SK-N-SH (cell line): ENCODE data around the gene SPOCK1. TPM values are rescaled to one million over a fixed set of nuclear protein-coding genes. Genes with fewer than 3 reads are reported as not detected.

Experiments
- CTCF ChIA-PET: fragments of 300-600, 350-600 bp; formaldehyde crosslinking; extraction: SDS; loops from one replicate; lab custom pipeline; 2021; lab: Yijun Ruan, JAX
- POLR2A ChIA-PET: fragments of 350-600 bp; sonication (Branson Sonifier 250); formaldehyde crosslinking; extraction: SDS; loops from one replicate; lab custom pipeline; 2020; ENCODE audit warnings: antibody characterized with exemption, inconsistent platforms; lab: Yijun Ruan, JAX
- DNase-seq: peaks from one replicate; pipeline ENCODE4 v3.0.0; 2012
- H2AFZ ChIP-seq: fragments of 200-600 bp; sonication (generic); 2 replicates; pipeline ENCODE4 v1.8.1; 2016; ENCODE audit warnings: antibody characterized with exemption, mild to moderate bottlenecking, low read depth
- H3F3A ChIP-seq: fragments of 200-600 bp; sonication (generic); replicated peaks from 2 replicates; pipeline ENCODE3; 2016; ENCODE audit warnings: antibody characterized with exemption, mild to moderate bottlenecking; ENCODE audit not compliant: insufficient read depth
- H3K27ac ChIP-seq, 2 experiments: fragments of 200-500 bp in 1 of 2; fragments of 200-600 bp in 1 of 2; sonication (Bioruptor generic) in 1 of 2; sonication (generic), shearing (Covaris generic) in 1 of 2; 2 replicates each; pipeline versions ENCODE4 v1.5.1 to v1.6.1; 2014 to 2016; ENCODE audit warnings: low read depth in 2 of 2, inconsistent platforms in 1 of 2, low read length in 1 of 2, mild to moderate bottlenecking in 1 of 2, mixed read lengths in 1 of 2
- H3K27me3 ChIP-seq: fragments of 200-600 bp; sonication (generic), shearing (Covaris generic); 2 replicates; pipeline ENCODE4 v1.6.1; 2016; ENCODE audit warnings: mixed run types; ENCODE audit not compliant: insufficient read depth
- H3K36me3 ChIP-seq, 2 experiments: fragments of 200-500 bp in 1 of 2; fragments of 200-600 bp in 1 of 2; sonication (Bioruptor generic) in 1 of 2; sonication (generic) in 1 of 2; replicated peaks in 1 of 2; 2 replicates each; pipeline versions ENCODE3 to v1.5.1; 2014 to 2016; ENCODE audit warnings: low read length in 1 of 2, mild to moderate bottlenecking in 1 of 2; ENCODE audit not compliant: insufficient read depth in 2 of 2, control insufficient read depth in 1 of 2
- H3K4me1 ChIP-seq, 2 experiments: fragments of 200-500 bp in 1 of 2; fragments of 200-600 bp in 1 of 2; sonication (Bioruptor generic) in 1 of 2; sonication (generic), shearing (Covaris generic) in 1 of 2; 2 replicates each; pipeline versions ENCODE4 v1.5.1 to v1.6.1; 2014 to 2016; ENCODE audit warnings: low read depth in 1 of 2, low read length in 1 of 2, mixed run types in 1 of 2; ENCODE audit not compliant: insufficient read depth in 2 of 2, control insufficient read depth in 1 of 2
- H3K4me2 ChIP-seq: fragments of 200-600 bp; sonication (generic), shearing (Covaris generic); 2 replicates; pipeline ENCODE4 v1.6.1; 2017; ENCODE audit warnings: mixed run types
- H3K4me3 ChIP-seq, 2 experiments: fragments of 200-500 bp in 1 of 2; fragments of 200-600 bp in 1 of 2; sonication (Bioruptor generic) in 1 of 2; sonication (generic), shearing (Covaris generic) in 1 of 2; 2 replicates each; pipeline versions ENCODE4 v1.5.1 to v1.8.1; 2014 to 2016; ENCODE audit warnings: low read depth in 2 of 2, inconsistent platforms in 1 of 2, low read length in 1 of 2, mild to moderate bottlenecking in 1 of 2, mixed read lengths in 1 of 2, moderate library complexity in 1 of 2
- H3K79me2 ChIP-seq: fragments of 200-600 bp; sonication (generic); 2 replicates; pipeline ENCODE4 v1.8.1; 2017; ENCODE audit warnings: mild to moderate bottlenecking; ENCODE audit not compliant: insufficient read depth
- H3K9ac ChIP-seq: fragments of 200-600 bp; sonication (generic); 2 replicates; pipeline ENCODE4 v1.6.1; 2017; ENCODE audit warnings: mixed run types
- H3K9me2 ChIP-seq: fragments of 200-600 bp; sonication (generic); 2 replicates; pipeline ENCODE4 v1.6.1; 2017; ENCODE audit warnings: mixed run types
- H3K9me3 ChIP-seq: fragments of 200-600 bp; sonication (generic); 2 replicates; pipeline ENCODE4 v1.6.1; 2017; ENCODE audit warnings: mixed run types, mild to moderate bottlenecking, moderate library complexity
- H4K20me1 ChIP-seq: fragments of 200-600 bp; sonication (generic); 2 replicates; pipeline ENCODE4 v1.6.1; 2017; ENCODE audit warnings: mild to moderate bottlenecking, mixed run types; ENCODE audit not compliant: insufficient read depth
- EP300 ChIP-seq, 2 experiments: IDR thresholded peaks; 2 replicates each; pipeline versions ENCODE4 v1.4.0 to v1.6.1; 2012; ENCODE audit warnings: borderline replicate concordance in 1 of 2, low read depth in 1 of 2, low read length in 1 of 2
- EZH2phosphoT487 ChIP-seq: fragments of 200-600 bp; sonication (generic); IDR thresholded peaks from 2 replicates; pipeline ENCODE4 v1.6.1; 2017; ENCODE audit warnings: low read depth, mixed run types, mild to moderate bottlenecking, antibody characterized with exemption, moderate library complexity, borderline replicate concordance
- FOXJ3 ChIP-seq: sonication (generic); formaldehyde crosslinking; IDR thresholded peaks from 2 replicates; pipeline ENCODE4 v1.5.1; 2020; ENCODE audit warnings: mild to moderate bottlenecking, missing genetic modification reagents
- GABPA ChIP-seq: IDR thresholded peaks from 2 replicates; pipeline ENCODE4 v1.4.0; 2012; ENCODE audit warnings: low read depth, mild to moderate bottlenecking
- NRF1 ChIP-seq: IDR thresholded peaks from 2 replicates; pipeline ENCODE4 v1.6.1; 2012; ENCODE audit warnings: low read depth, mild to moderate bottlenecking, low read length
- POLR2AphosphoS5 ChIP-seq: IDR thresholded peaks from 2 replicates; pipeline ENCODE4 v1.6.1; 2012; ENCODE audit warnings: low read depth, low read length
- RAD21 ChIP-seq: IDR thresholded peaks from 2 replicates; pipeline ENCODE4 v1.6.1; 2012; ENCODE audit warnings: mild to moderate bottlenecking, low read length
- RFX5 ChIP-seq: IDR thresholded peaks from 2 replicates; pipeline ENCODE4 v1.6.1; 2012; ENCODE audit warnings: mild to moderate bottlenecking, improper control_type of control experiment, low read length
- RXRA ChIP-seq: IDR thresholded peaks from 2 replicates; pipeline ENCODE4 v1.4.0; 2012; ENCODE audit warnings: low read depth, mild to moderate bottlenecking, borderline replicate concordance
- SIN3A ChIP-seq: IDR thresholded peaks from 2 replicates; pipeline ENCODE4 v1.6.1; 2012; ENCODE audit warnings: low read depth, mild to moderate bottlenecking, low read length, moderate library complexity, borderline replicate concordance
- TAF1 ChIP-seq: IDR thresholded peaks from 2 replicates; pipeline ENCODE4 v1.6.1; 2012; ENCODE audit warnings: low read depth, mild to moderate bottlenecking, low read length, moderate library complexity, borderline replicate concordance
- TCF12 ChIP-seq: IDR thresholded peaks from 2 replicates; pipeline ENCODE4 v1.4.0; 2012
- WGBS: methylation state at CpG from one replicate; pipeline ENCODE4 v1.1.6; 2017; ENCODE audit warnings: low lambda C conversion rate; 5-methylcytosine and 5-hydroxymethylcytosine counted together
- polyA plus RNA-seq, 3 experiments: library from polyadenylated mRNA; depleted of rRNA; stranded (reverse); fragments of >200 nt; gene quantifications; 2 replicates each; pipeline ENCODE4 v1.2.3, GENCODE V29; 2012
- TF ChIP-seq, protein P1 (sequence below): IDR thresholded peaks from 2 replicates; pipeline ENCODE4 v1.6.1; 2012; ENCODE audit warnings: mild to moderate bottlenecking, low read depth, low read length, moderate library complexity
- TF ChIP-seq, protein P2 (sequence below): fragments of 150-350 bp; IDR thresholded peaks from 2 replicates; pipeline ENCODE4 v1.6.1; 2017; ENCODE audit warnings: antibody characterized with exemption, low read length, low read depth, borderline replicate concordance
- TF ChIP-seq, protein P3 (sequence below): IDR thresholded peaks from 2 replicates; pipeline ENCODE4 v1.4.0; 2012; ENCODE audit warnings: low read depth

SPOCK1 gene
- polyA plus RNA-seq, 1 of the 3 experiments (the other 2 are of a cell fraction), result 11.3 TPM

DNA sequence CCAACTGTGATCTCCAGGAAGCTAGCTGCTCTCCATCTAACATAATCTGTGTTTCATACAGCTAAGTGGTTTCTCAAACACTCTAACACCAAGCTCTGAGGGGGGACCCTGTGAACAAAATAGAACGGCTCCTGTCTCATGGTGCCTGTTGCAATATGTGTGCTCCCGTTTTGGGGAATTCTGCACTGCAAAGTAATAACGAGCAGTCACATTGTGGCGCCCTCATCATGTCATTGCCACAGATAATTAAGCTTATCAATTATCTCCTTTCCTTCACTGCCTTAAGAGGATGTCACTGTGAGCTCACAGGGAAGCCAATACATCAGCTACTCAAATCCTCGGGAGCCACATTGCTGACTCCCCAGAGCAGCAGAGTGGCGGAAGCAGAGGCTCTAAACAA is 416.2 kb downstream of the SPOCK1 start:
- 48% methylated on average over 6 of the region's 6 CpGs for WGBS
- Histone ChIP-seq H3K9me2 (no peaks in the 10 kb centered on the region), H3K9me3 (no peaks in the 10 kb centered on the region), H3K27me3 (no peaks in the 10 kb centered on the region), H3K79me2 (no peaks in the 10 kb centered on the region)
- CTCF ChIA-PET, result interaction anchor here (1.1 to 2.0 kb wide), 4 partner anchors 8 to 99 kb away, joined by 3 to 11 read pairs (median 4); no protein-coding TSS in a partner anchor
- TF ChIP-seq, protein P1, sequence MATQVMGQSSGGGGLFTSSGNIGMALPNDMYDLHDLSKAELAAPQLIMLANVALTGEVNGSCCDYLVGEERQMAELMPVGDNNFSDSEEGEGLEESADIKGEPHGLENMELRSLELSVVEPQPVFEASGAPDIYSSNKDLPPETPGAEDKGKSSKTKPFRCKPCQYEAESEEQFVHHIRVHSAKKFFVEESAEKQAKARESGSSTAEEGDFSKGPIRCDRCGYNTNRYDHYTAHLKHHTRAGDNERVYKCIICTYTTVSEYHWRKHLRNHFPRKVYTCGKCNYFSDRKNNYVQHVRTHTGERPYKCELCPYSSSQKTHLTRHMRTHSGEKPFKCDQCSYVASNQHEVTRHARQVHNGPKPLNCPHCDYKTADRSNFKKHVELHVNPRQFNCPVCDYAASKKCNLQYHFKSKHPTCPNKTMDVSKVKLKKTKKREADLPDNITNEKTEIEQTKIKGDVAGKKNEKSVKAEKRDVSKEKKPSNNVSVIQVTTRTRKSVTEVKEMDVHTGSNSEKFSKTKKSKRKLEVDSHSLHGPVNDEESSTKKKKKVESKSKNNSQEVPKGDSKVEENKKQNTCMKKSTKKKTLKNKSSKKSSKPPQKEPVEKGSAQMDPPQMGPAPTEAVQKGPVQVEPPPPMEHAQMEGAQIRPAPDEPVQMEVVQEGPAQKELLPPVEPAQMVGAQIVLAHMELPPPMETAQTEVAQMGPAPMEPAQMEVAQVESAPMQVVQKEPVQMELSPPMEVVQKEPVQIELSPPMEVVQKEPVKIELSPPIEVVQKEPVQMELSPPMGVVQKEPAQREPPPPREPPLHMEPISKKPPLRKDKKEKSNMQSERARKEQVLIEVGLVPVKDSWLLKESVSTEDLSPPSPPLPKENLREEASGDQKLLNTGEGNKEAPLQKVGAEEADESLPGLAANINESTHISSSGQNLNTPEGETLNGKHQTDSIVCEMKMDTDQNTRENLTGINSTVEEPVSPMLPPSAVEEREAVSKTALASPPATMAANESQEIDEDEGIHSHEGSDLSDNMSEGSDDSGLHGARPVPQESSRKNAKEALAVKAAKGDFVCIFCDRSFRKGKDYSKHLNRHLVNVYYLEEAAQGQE, result no peak
- TF ChIP-seq TAF1 (no peak), NRF1 (no peak), GABPA (no peak)
- TF ChIP-seq, all 33 proteins: peak for 0
- no peaks in the 10 kb centered on the region for H3K36me3 ChIP-seq
- H3K4me1 ChIP-seq, result peaks cover 2 to 9% of the 10 kb centered on the region in 2 experiments; a peak in 2 of 4 replicates
- H3F3A ChIP-seq, result no peaks in the 10 kb centered on the region
- H3K27ac ChIP-seq, result no peak overlapping the region
- POLR2A ChIA-PET, result no interaction called here
- no peaks in the 10 kb centered on the region; the same call in 1 of the 2 replicates for H4K20me1 ChIP-seq
- no peak overlapping the region for H2AFZ ChIP-seq
- no peak overlapping the region for H3K9ac ChIP-seq
- DNase-seq, result no peak
- H3K4me2 ChIP-seq, result no peak overlapping the region
- H3K4me3 ChIP-seq, result no peak overlapping the region

DNA sequence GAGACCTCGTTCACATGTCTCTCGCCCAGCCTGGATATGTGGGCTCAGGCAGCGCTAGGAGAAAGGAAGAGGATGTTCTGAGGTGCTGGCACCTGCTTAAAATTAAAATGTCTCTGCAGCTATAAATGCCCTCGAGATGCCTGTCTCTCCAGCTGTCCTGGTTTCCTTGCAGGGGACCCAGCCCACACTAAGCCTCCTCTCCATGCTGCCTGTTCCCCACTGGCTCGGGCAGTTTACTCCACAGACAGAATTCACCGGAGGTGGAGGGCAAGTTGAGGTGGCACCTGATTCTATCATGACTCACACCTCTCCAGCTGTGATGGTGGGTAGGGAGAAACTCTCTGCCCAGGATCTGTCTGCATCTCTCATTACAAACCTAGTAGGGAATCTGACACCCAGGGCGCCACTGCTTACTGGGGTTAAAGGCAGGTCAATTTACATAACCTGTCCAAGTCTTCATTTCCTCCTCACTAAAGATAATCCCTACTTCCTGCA is 420.9 kb downstream of the SPOCK1 start:
- CTCF ChIA-PET, result interaction anchor here (0.7 to 1.0 kb wide), 3 partner anchors 10 to 242 kb away, joined by 3 read pairs; no protein-coding TSS in a partner anchor
- Histone ChIP-seq H3K79me2 (no peaks in the 10 kb centered on the region), H3K9me2 (no peaks in the 10 kb centered on the region), H3K4me1 (peaks cover 4% of the 10 kb centered on the region in 2 experiments; a peak in 2 of 4 replicates), H3K9me3 (no peaks in the 10 kb centered on the region), H3F3A (peaks cover 6% of the 10 kb centered on the region), H3K27me3 (no peaks in the 10 kb centered on the region), H3K9ac (no peak overlapping the region), H3K36me3 (no peaks in the 10 kb centered on the region), H2AFZ (no peak overlapping the region), H4K20me1 (no peaks in the 10 kb centered on the region; the same call in 1 of the 2 replicates), H3K4me2 (peak overlapping the region; percentile 9; the same call in 1 of the 2 replicates), H3K4me3 (no peak overlapping the region), H3K27ac (no peak overlapping the region)
- POLR2A ChIA-PET, result no interaction called here
- TF ChIP-seq, protein P2, sequence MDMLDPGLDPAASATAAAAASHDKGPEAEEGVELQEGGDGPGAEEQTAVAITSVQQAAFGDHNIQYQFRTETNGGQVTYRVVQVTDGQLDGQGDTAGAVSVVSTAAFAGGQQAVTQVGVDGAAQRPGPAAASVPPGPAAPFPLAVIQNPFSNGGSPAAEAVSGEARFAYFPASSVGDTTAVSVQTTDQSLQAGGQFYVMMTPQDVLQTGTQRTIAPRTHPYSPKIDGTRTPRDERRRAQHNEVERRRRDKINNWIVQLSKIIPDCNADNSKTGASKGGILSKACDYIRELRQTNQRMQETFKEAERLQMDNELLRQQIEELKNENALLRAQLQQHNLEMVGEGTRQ, result no peak
- TF ChIP-seq RXRA (no peak), FOXJ3 (no peak), TCF12 (no peak), RAD21 (no peak), POLR2AphosphoS5 (no peak), EP300 (IDR thresholded peaks at IDR 0.05; ENCODE audit: borderline replicate concordance in 1 of 2, low read depth in 1 of 2, low read length in 1 of 2) (no peak), RFX5 (no peak), SIN3A (no peak), EZH2phosphoT487 (no peak)
- TF ChIP-seq, protein P3, sequence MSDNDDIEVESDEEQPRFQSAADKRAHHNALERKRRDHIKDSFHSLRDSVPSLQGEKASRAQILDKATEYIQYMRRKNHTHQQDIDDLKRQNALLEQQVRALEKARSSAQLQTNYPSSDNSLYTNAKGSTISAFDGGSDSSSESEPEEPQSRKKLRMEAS, result no peak
- no peak for DNase-seq
- 36% methylated on average over 4 of the region's 7 CpGs for WGBS
